H54 (cell line): Measurements from ENCODE around the gene HEATR9.

Experiments
- DNase-seq: peaks from one replicate; pipeline ENCODE4 v3.0.0; 2011; ENCODE audit warnings: low spot score, mixed read lengths; ENCODE audit not compliant: insufficient read length
- FAIRE-seq: peaks from 3 replicates; lab custom pipeline; 2011; peaks lifted over from hg19 to GRCh38; lab: Jason Lieb, UNC
- POLR2A ChIP-seq: IDR thresholded peaks from 2 replicates; pipeline ENCODE4 v1.6.1; 2011; ENCODE audit warnings: low read depth, mild to moderate bottlenecking, low read length

The HEATR9 gene

DNA sequence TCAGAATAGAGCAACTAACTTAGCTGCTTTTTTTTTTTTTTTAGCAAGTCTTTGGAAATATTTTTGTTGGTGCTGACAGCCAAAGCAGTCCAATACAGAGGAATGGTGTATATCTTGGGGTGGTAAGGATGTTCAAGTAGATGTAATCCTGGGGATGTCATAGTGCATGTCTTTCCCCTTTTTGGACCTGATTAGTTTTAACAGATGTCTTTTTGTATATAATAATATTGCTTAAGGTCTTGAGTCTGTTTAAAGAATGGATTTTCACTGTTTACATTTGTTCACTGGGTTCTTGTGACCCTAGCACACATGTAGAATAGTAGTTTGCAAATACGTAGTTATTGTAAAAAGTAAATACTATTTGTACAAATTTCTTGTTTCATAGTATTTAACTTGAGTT lies 51.5 kb downstream of the HEATR9 start:
- no peak for DNase-seq
- no peak for FAIRE-seq
- no peak for TF ChIP-seq POLR2A

DNA sequence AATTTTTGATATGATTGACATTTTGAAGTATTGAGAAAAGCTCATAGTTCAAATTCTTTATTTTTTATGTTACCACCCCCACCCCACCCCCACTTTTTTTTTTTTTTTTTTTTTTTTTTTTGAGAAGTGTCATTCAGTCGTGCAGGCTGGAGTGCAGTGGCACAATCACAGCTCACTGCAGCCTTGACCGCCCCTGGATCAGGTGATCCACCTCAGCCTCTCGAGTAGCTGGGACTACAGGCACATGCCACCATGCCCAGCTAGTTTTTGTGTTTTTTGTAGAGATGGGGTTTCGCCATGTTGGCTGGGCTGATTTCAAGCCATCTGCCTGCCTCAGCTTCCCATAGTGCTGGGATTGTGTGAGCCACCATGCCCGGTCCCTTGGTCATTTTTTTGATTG lies 52.0 kb downstream of the HEATR9 start:
- DNase-seq (no peak), FAIRE-seq (no peak)
- no peak for TF ChIP-seq POLR2A

DNA sequence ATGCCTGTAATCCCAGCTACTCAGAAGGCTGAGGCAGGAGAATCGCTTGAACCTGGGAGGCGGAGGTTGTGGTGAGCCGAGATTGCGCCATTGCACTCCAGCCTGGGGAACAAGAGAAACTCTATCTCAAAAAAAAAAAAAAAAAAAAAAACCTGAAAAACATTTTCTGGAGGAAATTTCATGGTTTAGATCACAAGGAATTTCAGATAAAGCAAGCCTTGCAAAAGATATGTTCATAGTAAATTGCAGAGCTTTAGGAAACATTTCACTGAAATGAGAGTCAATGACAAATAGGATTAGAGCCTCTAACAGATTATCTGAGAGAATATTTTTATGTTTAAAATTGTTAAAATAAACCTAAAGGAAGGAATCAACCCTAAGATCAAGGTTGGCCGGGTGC lies 56.2 kb downstream of the HEATR9 start:
- FAIRE-seq (no peak), DNase-seq (no peak)
- no peak for TF ChIP-seq POLR2A

DNA sequence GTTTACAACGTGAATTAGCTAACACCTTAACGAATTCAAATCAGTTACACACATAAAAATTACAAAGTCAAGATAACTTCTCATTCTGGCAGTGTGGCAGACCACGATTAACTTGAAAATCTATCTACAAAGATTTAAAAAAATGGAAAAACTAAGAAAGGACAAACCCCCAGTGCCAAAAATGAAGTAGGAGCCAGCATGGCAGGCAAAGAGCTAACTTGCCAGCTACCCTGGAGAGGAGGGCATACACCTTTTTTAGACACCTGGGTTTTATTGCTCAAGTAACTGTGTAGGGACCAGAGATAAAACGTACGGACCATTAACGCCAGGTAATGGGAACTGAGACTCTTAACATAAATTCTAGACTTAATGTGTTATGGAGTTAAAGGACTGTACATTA lies 56.9 kb downstream of the HEATR9 start:
- DNase-seq: no peak
- FAIRE-seq: no peak
- no peak for TF ChIP-seq POLR2A

DNA sequence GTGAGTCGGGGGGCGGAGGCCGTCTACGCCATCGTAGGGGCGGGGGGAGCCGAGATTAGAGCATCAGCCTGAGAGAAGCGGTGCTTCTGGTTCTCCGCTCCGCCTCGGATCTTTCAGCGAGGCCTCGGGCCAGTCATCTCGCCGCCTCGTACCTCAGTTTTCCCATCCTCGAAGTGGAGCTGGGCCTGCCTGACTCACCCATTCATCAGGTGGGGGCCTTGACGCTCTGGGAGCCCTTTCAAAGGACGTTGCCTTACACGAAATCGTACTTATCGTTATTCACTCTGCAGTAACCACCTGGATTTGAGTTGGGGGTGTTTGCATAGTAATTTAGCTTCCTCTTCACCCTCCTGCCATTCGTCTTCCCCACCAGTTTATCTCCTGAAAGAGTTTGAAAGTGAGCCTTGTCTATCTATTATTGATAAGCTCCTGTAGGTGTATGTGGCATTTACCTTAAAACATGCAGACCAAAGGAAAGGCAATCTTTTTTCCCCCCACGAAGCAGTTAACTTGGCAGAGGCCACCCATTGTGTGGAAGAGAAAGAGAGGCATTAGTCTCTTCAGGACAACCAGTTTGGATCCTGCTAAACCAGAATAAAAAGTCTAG lies 58.7 kb downstream of the HEATR9 start:
- DNase-seq: no peak
- no peak for TF ChIP-seq POLR2A
- FAIRE-seq: no peak

DNA sequence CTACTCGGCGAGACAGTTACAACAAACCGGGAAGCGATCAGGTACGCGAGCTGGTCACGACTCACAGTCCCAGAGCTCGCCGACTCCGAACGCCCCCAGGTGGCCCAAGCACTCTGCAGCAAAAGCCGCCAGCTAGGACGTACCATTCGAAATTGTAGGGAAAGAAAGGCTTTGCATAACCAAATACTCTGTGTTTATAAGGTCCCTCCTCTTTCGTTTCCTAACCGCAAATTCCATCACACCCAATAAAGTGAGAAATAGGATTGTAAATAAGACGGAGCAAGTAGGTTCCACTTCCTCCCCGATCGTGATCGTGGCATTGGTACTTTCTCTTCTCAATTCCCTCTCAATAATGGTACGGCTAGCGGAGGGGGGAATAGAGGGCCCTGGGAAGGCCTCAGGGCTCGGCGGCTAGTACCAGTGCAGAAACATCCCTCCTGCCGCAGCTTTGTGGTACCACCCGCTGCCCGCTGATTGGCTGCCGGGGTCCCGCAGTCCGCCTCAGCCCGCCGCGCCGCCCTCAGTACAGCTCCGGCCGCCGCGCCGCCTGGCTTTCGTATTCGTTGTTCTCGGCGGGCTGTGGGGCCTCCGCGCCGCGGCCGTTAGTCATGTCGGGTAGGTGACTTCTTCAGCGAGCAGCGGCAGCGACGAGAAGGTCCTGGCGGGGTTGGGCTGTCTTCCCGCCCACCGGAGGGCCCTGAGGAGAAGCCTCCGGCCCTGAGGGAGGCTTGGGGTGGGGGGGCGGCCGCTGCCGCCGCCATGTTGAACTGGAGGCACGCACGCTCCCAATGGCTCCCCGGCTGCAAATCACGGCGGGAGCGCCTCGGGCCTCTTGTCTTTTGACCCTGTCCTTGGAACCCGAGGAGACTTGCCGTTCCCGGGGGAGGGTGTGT lies 59.5 kb downstream of the HEATR9 start, which contains the start of gene TAF15:
TSS of gene TAF15 (plus strand) at position 523 of the 893 bp plus-strand sequence. CDS start at position 609, 86 bp downstream.
- peak; percentile 88 for DNase-seq
- peak; percentile 99 for TF ChIP-seq POLR2A
- no peak for FAIRE-seq

DNA sequence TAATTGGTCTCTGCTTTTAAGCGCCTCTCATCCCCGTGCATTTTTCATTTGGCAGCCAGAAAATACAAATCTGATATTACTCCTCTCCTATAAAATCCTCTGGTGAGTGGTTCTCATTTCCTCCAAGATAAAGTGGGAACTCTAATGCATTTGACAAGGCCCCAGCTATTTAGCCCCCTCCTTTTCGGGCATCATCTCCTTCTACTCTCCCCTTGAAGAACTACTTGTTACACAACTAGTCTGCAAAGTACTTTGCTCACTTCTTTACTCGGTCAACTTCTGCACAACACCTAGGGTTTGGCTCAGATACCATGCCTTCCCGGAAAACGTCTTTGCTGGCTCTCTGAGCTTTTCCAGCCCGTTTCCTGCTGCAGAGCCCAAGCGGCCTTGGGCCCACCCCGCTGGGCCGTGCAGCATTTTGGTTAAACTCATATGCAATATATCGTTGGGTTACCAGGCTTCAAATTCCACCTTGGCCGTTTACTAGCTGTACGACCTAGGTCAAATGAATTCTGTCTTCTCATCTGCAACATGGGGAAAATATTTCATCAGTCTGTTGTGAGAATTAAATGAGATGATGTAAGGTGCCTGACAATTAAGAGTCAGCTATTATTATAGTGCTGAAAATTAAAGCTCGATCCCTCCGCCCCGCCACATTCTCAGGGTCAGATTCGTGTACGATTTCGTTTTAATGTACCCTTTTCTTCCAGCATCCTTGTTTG lies 60.3 kb downstream of the HEATR9 start:
- no peak for FAIRE-seq
- no peak for TF ChIP-seq POLR2A
- DNase-seq: no peak

DNA sequence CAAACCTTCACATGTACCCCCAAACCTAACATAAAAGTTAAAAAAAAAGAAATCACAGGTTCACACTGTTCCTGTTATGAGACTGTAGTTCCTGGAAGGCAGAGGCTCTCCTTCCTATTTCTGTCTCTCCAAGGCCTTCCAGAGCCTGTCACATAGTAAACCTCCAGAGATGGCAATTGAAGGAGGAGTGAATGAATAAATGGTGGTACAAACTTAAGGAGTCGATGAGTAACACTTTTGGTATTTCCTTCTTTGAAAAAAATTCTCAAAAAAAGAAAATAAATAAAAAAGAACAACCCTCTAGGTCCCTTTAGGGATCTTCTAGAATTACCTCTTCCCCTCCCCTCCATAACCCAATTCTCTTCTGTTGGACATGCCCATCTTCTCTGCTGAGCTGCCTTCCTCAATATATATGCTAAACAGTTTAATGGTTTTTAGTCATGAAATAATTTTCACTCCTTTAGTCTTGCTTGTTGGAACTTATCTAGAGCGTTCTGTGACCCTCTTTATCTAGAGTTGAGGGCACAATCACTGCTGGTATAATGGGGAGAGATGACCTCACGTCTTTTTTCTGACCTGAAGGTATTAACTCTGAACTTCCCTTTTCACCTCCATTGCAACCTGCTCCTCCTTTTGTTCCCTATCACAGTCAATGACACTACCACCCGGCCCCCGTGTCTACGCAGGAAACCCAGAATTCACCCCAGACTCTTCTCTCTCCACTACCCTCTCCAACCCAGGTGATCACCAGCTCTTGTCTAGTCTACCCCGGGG lies 61.1 kb downstream of the HEATR9 start:
- no peak for FAIRE-seq

More for the DNA sequence above, 61.1 kb downstream of the HEATR9 start:
- TF ChIP-seq POLR2A: no peak
- DNase-seq: no peak
